22Rv1 (cell line): ENCODE data around the gene BIRC7.
"Not testable (repeated sequence)": the region's sequence is repeated elsewhere in the genome, so short reads cannot be mapped to it uniquely, and the experiment has no call there.

Source experiments
- H3K27ac ChIP-seq: fragments of 450-650 bp; 2 replicates; pipeline ENCODE4 v1.5.1; 2017
- ZFX ChIP-seq: fragments of 450-650 bp; IDR thresholded peaks from 2 replicates; pipeline ENCODE4 v1.6.1; 2017; ENCODE audit warnings: antibody characterized with exemption, borderline replicate concordance
- TF ChIP-seq, protein P1 (sequence below): fragments of 450-650 bp; IDR thresholded peaks from 2 replicates; pipeline ENCODE4 v1.5.1; 2017; ENCODE audit warnings: mild to moderate bottlenecking

BIRC7 gene

DNA sequence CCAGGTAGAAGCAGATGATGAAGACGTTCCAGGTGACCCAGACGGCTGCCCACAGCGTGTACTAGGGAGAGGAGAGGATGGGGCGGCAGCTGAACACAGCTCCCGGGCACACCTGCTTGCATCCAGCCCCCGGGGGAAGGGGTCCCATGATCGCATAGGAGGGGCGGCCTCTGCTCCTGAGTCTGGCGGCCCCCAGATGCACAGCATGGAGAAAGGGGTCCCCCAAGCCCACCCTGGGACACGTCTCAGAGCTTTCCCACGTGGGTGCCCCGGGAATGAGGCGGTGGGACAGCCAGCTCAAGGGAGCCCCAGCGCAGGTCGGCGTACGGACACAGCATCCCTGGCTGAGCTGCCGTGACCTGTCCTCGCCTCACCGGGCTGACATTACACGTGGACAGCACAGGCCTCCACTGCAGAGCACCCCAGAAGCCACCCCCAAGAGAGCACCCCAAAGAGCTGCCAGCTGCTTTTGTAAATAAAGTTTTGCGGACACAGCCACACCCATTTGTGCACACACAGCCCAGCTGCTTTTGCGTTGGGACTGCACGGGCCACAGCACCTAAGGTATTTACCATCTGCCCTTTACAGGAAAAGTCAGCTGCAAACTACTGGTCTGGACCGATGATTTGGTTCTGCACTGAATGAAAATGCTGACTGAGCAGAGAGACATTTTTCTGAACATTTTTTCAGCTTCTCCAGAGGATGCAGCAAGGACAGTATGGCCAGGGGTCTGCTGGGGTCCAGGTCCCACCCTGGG, 13.3 kb downstream of the BIRC7 start:
- no peak for TF ChIP-seq ZFX
- TF ChIP-seq, protein P1, sequence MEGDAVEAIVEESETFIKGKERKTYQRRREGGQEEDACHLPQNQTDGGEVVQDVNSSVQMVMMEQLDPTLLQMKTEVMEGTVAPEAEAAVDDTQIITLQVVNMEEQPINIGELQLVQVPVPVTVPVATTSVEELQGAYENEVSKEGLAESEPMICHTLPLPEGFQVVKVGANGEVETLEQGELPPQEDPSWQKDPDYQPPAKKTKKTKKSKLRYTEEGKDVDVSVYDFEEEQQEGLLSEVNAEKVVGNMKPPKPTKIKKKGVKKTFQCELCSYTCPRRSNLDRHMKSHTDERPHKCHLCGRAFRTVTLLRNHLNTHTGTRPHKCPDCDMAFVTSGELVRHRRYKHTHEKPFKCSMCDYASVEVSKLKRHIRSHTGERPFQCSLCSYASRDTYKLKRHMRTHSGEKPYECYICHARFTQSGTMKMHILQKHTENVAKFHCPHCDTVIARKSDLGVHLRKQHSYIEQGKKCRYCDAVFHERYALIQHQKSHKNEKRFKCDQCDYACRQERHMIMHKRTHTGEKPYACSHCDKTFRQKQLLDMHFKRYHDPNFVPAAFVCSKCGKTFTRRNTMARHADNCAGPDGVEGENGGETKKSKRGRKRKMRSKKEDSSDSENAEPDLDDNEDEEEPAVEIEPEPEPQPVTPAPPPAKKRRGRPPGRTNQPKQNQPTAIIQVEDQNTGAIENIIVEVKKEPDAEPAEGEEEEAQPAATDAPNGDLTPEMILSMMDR: no peak
- no peak overlapping the region for H3K27ac ChIP-seq

DNA sequence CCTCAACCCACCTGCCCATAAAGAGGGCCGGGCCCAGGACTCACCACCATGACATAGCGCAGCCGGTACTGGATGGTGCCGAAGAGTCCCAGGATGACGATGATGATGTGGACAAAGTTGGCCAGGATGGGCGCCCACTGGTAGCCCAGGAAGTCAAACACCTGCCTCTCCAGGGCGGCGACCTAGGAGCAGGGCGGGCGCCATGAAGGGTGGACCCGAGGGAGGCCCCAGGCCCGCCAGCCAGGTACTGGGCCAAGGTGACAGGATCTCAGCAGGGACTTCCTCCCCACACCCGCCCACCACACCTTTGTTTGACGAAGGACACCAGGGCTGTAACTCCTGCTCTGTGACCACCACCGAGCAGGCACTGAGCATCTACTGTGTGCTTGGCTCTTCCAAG, 14.2 kb downstream of the BIRC7 start:
- no peak for TF ChIP-seq ZFX
- TF ChIP-seq, protein P1: no peak
- H3K27ac ChIP-seq: no peak overlapping the region

DNA sequence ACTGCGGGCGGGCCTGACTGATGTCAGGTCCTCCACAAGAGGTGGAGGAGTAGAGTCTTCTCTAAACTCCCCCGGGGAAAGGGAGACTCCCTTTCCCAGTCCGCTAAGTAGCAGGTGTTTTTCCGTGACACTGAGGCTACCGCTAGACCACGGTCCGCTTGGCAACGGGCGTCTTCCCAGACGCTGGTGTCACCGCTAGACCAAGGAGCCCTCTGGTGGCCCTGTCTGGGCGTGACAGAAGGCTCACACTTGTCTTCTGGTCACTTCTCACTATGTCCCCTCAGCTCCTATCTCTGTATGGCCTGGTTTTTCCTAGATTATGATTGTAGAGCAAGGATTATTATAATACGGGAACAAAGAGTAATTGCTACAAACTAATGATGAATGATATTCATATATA, 15.6 kb downstream of the BIRC7 start:
- not testable (repeated sequence) for H3K27ac ChIP-seq
- TF ChIP-seq, protein P1: peak; percentile 46

DNA sequence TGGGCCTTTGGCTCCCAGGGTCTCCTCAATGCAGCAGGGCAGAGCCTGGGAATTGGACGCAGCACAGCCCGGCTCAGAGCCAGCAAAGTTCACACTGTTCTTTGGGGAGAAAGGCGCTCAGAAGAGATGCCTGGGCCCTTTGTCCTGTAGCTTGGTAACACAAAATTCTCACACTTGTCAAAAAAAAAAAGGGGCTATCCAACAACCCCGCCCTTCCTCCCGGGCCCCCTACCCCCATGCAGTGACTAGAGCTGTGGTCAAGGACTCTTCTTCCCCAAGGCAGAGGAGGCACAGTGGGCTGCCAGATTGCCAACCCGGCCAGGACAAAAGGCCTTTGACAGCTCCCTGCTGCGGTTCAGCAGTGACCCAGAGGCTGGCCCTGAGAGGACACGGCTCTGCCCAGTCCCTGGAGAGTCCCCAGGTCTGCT, 16.6 kb downstream of the BIRC7 start:
- TF ChIP-seq, protein P1: no peak
- TF ChIP-seq ZFX: no peak
- H3K27ac ChIP-seq: no peak overlapping the region

DNA sequence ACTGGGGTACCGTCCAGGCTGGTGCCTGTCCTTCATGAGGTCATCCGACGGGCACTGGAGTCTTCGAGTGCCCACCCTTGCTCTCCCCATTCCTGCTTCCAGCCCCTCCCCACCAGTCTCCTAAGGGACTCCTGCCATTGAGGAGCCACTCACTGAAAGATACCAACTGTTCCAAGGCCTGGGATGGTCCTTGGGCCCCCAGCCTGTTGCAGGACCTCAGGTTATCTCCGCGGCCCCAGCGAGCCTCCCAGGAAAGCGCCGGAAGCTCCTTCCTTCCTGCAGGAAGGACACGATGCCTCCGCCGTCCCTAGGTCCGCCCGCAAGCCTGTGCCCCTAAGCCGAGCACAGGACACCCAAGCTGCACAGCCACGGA, 17.3 kb downstream of the BIRC7 start:
- TF ChIP-seq, protein P1: no peak
- no peak for TF ChIP-seq ZFX
- H3K27ac ChIP-seq: no peak overlapping the region

DNA sequence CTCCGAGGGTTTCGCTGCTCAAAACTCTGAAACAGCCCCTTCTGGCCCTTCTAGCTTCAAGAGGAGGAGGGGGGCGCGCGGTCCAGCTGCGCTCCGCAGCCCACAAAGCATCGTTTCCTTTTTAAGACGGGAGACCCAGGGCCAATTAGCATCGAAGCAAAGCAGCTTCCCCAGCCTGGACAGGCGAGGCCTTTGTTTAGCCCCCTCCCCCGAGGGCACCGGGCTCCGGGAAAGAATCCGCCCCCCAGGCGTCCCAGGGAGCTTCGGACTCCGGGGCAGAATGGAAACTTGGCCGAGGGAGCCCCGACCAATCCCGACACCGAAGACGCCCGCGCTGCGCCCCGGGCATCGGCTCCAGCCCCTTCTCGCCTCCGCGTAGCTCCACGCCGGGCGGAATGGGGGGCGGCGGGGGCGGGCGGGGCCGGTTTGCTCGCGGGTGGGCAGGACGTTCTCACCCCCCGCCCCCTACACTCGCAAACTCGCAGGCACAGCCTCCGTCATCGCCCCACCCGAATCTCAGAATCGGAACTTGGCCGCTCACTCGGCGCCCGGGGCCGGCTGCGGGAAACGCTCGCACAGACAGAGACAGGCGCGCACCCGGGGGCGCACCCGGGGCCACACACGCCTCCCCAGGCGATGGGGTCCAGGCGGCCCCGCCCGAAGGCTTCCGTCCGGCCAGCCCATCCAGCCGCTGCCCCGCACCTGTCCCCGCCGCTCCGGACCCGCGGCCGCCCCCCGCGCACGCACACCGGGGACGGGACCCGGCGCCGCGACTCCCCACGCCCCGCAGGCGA, 17.9 kb downstream of the BIRC7 start:
- no peak for TF ChIP-seq ZFX
- TF ChIP-seq, protein P1: no peak

DNA sequence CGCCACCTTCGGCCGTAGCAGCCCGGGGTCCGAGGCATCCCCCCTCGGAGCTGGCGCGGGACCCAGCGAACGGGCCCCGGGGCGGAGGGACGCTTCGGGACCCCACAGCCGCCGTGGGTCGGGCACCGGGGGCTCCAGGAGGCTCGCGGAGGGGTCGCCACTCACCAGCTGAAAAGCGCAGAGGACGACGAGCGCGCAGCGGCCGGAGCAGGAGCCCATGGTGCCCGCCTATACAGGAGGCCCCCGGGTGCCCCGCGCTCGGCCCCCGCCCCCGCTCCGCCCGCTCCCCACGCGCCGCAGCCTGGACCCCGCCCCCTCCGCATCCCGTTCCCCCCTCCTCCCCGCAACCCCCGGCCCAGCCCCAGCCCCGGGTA, 18.5 kb downstream of the BIRC7 start, which contains the start of gene NKAIN4:
TSS of gene NKAIN4 (minus strand) at position 232 of the 374 bp plus-strand sequence. CDS start at position 219, 13 bp downstream.
- TF ChIP-seq, protein P1: no peak
- no peak for TF ChIP-seq ZFX
- H3K27ac ChIP-seq: no peak within 1 kb of the TSS

More for the DNA sequence above, 17.9 kb downstream of the BIRC7 start:
- H3K27ac ChIP-seq: no peak overlapping the region
